ENCODE measurements around the gene OAS3.

Gene OAS3

GRCh38 chr12:112996501-112996900 lies 58.2 kb downstream of the OAS3 start:
- Histone ChIP-seq H3K36me3 (ENCODE audit: control insufficient read depth in 2 of 2, insufficient read depth in 1 of 2, low read length in 2 of 2) (no peaks in the 10 kb centered on the region), H3K4me3 (ENCODE audit: low read depth, low read length) (no peak overlapping the region), H3K27ac (ENCODE audit: extremely low read depth, low read depth, low read length) (no peak overlapping the region), H3K4me1 (ENCODE audit: control insufficient read depth, insufficient read depth, low read length) (no peaks in the 10 kb centered on the region), H3K9me3 (ENCODE audit: control insufficient read depth, insufficient read depth, low read depth, low read length) (no peaks in the 10 kb centered on the region)
- POLR2A ChIA-PET = no interaction called here
- TF ChIP-seq AEBP2 (tag by site-specific recombination; IDR thresholded peaks at IDR 0.05; ENCODE audit: borderline replicate concordance) (no peak), ZBTB11 (tag by site-specific recombination; conservative IDR thresholded peaks at IDR 0.05; ENCODE audit: low read depth) (no peak), KLF8 (tag by site-specific recombination; IDR thresholded peaks at IDR 0.05) (no peak), ZNF132 (tag by site-specific recombination; IDR thresholded peaks at IDR 0.05; ENCODE audit: borderline replicate concordance) (no peak), ZNF639 (tag by site-specific recombination; IDR thresholded peaks at IDR 0.05) (no peak), GLI4 (tag by site-specific recombination; IDR thresholded peaks at IDR 0.05) (no peak), ZNF654 (tag by site-specific recombination; IDR thresholded peaks at IDR 0.05; ENCODE audit: low read depth) (no peak), MZF1 (tag by site-specific recombination; IDR thresholded peaks at IDR 0.05; ENCODE audit: borderline replicate concordance) (no peak), ZNF280C (tag by site-specific recombination; IDR thresholded peaks at IDR 0.05) (no peak), ZNF302 (tag by site-specific recombination; IDR thresholded peaks at IDR 0.05; ENCODE audit: low read depth) (no peak), ZNF501 (tag by site-specific recombination; IDR thresholded peaks at IDR 0.05) (no peak), ZNF76 (tag by site-specific recombination; IDR thresholded peaks at IDR 0.05; ENCODE audit: borderline replicate concordance, low read depth) (no peak), ZNF677 (tag by site-specific recombination; IDR thresholded peaks at IDR 0.05) (no peak), KLF1 (tag by site-specific recombination; IDR thresholded peaks at IDR 0.05) (no peak), ZNF266 (tag by site-specific recombination; IDR thresholded peaks at IDR 0.05; ENCODE audit: low read depth) (no peak), MYNN (tag by site-specific recombination; IDR thresholded peaks at IDR 0.05; ENCODE audit: borderline replicate concordance) (no peak), ZNF596 (tag by site-specific recombination; IDR thresholded peaks at IDR 0.05) (no peak), ZNF549 (tag by site-specific recombination; IDR thresholded peaks at IDR 0.05) (no peak), ZNF776 (tag by site-specific recombination; IDR thresholded peaks at IDR 0.05; ENCODE audit: borderline replicate concordance) (no peak)
- CTCF ChIA-PET = no interaction called here
